H1 (cell line): Measurements from ENCODE around the gene ABHD8. TPM values are rescaled to one million over a fixed set of nuclear protein-coding genes. Genes with fewer than 3 reads are reported as not detected.
A peak's percentile ranks its signal among the peaks of the same experiment; 100 is the strongest.

Experiments
- CTCF ChIA-PET: fragments of 300-600 bp; sonication (Branson Sonifier 250); formaldehyde crosslinking; loops from one replicate; lab custom pipeline; 2021; ENCODE audit not compliant: partially characterized antibody; lab: Charles Lee
- POLR2A ChIA-PET: fragments of 300-600 bp; sonication (Branson Sonifier 250); formaldehyde crosslinking; loops from one replicate; lab custom pipeline; 2021; ENCODE audit warnings: inconsistent platforms; ENCODE audit not compliant: partially characterized antibody; lab: Charles Lee
- DNase-seq, 2 experiments: peaks; one replicate each; pipeline versions ENCODE4 v3.0.0 to v3.0.0-alpha.2; 2010 to 2022; ENCODE audit warnings: low spot score in 2 of 2, low read depth in 1 of 2, mixed read lengths in 1 of 2
- FAIRE-seq: peaks from 2 replicates; lab custom pipeline; 2011; peaks lifted over from hg19 to GRCh38; lab: Jason Lieb, UNC
- H2AFZ ChIP-seq: 2 replicates; pipeline ENCODE4 v1.8.1; 2012; ENCODE audit warnings: low read length, inconsistent platforms
- H2AK5ac ChIP-seq: 2 replicates; pipeline ENCODE4 v1.6.1; 2013; ENCODE audit warnings: low read depth, low read length
- H2BK120ac ChIP-seq: replicated peaks from 2 replicates; pipeline ENCODE3; 2013; ENCODE audit warnings: low read depth, low read length, inconsistent platforms
- H2BK12ac ChIP-seq: 2 replicates; pipeline ENCODE4 v1.6.1; 2013; ENCODE audit warnings: low read depth, low read length
- H2BK15ac ChIP-seq: 2 replicates; pipeline ENCODE4 v1.6.1; 2013; ENCODE audit warnings: low read length
- H2BK20ac ChIP-seq: 2 replicates; pipeline ENCODE4 v1.6.1; 2013; ENCODE audit warnings: low read length
- H2BK5ac ChIP-seq: 2 replicates; pipeline ENCODE4 v1.6.1; 2013; ENCODE audit warnings: low read depth, low read length
- H3K14ac ChIP-seq: 2 replicates; pipeline ENCODE4 v1.6.1; 2013; ENCODE audit warnings: inconsistent platforms; ENCODE audit not compliant: insufficient read length
- H3K18ac ChIP-seq: 2 replicates; pipeline ENCODE4 v1.6.1; 2013; ENCODE audit warnings: low read length; ENCODE audit errors: extremely low read depth
- H3K23ac ChIP-seq: 2 replicates; pipeline ENCODE4 v1.6.1; 2013; ENCODE audit warnings: inconsistent platforms; ENCODE audit not compliant: insufficient read length
- H3K23me2 ChIP-seq: 2 replicates; pipeline ENCODE4 v1.6.1; 2013; ENCODE audit warnings: low read depth, low read length
- H3K27ac ChIP-seq: 2 replicates; pipeline ENCODE4 v1.6.1; 2011; ENCODE audit warnings: low read depth, low read length, inconsistent platforms
- H3K27me3 ChIP-seq, 4 experiments: replicated peaks in 1 of 4; 1 replicate in 1 of 4; 2 replicates in 3 of 4; pipeline versions ENCODE4 v1.6.1 to v1.8.1; 2011 to 2013; ENCODE audit warnings: low read length in 3 of 4, mild to moderate bottlenecking in 3 of 4, inconsistent platforms in 2 of 4, mixed read lengths in 2 of 4, moderate library complexity in 1 of 4; ENCODE audit not compliant: control insufficient read depth in 3 of 4, insufficient read depth in 3 of 4; ENCODE audit errors: extremely low read depth in 1 of 4
- H3K36me3 ChIP-seq, 4 experiments: 2 replicates each; pipeline versions ENCODE4 v1.6.1 to v1.8.1; 2011 to 2013; ENCODE audit warnings: mild to moderate bottlenecking in 4 of 4, low read length in 3 of 4, moderate library complexity in 2 of 4, control low read depth in 1 of 4, inconsistent platforms in 1 of 4; ENCODE audit not compliant: insufficient read depth in 4 of 4, control insufficient read depth in 2 of 4
- H3K4ac ChIP-seq: replicated peaks from 2 replicates; pipeline ENCODE3; 2013; ENCODE audit warnings: low read length, low read depth, mixed read lengths, inconsistent platforms; ENCODE audit not compliant: insufficient read length
- H3K4me1 ChIP-seq, 4 experiments: replicated peaks in 1 of 4; 1 replicate in 1 of 4; 2 replicates in 3 of 4; pipeline versions ENCODE4 v1.6.1 to v1.8.1; 2011 to 2013; ENCODE audit warnings: low read length in 3 of 4, inconsistent platforms in 2 of 4, mixed read lengths in 1 of 4; ENCODE audit not compliant: insufficient read depth in 4 of 4, control insufficient read depth in 3 of 4
- H3K4me2 ChIP-seq, 2 experiments: 2 replicates each; pipeline versions ENCODE4 v1.6.1 to v1.8.1; 2011 to 2013; ENCODE audit warnings: low read depth in 2 of 2, low read length in 2 of 2, control low read depth in 1 of 2, inconsistent platforms in 1 of 2, mild to moderate bottlenecking in 1 of 2; ENCODE audit not compliant: insufficient read depth in 1 of 2
- H3K4me3 ChIP-seq, 4 experiments: fragments of 200-600, 300-600 bp in 1 of 4; sonication (generic), shearing (Covaris generic), sonication (Bioruptor Twin) in 1 of 4; 2 replicates each; pipeline versions ENCODE4 v1.5.1 to v1.8.1; 2011 to 2016; ENCODE audit warnings: low read length in 4 of 4, low read depth in 3 of 4, control low read depth in 2 of 4, inconsistent platforms in 2 of 4, mild to moderate bottlenecking in 2 of 4, mixed read lengths in 1 of 4, moderate library complexity in 1 of 4; ENCODE audit not compliant: insufficient read depth in 2 of 4; ENCODE audit errors: extremely low read depth in 1 of 4
- H3K56ac ChIP-seq: replicated peaks from 2 replicates; pipeline ENCODE3; 2013; ENCODE audit warnings: low read depth, mild to moderate bottlenecking, mixed read lengths, low read length, inconsistent platforms; ENCODE audit not compliant: insufficient read length
- H3K79me1 ChIP-seq: 2 replicates; pipeline ENCODE4 v1.6.1; 2013; ENCODE audit warnings: low read depth, low read length, control low read depth
- H3K79me2 ChIP-seq, 2 experiments: 2 replicates each; pipeline versions ENCODE4 v1.6.1 to v1.8.1; 2012 to 2013; ENCODE audit warnings: low read length in 2 of 2, mild to moderate bottlenecking in 2 of 2, inconsistent platforms in 1 of 2; ENCODE audit not compliant: insufficient read depth in 2 of 2, control insufficient read depth in 1 of 2
- H3K9ac ChIP-seq, 4 experiments: replicated peaks in 1 of 4; 1 replicate in 1 of 4; 2 replicates in 3 of 4; pipeline versions ENCODE4 v1.6.1 to v1.8.1; 2011 to 2013; ENCODE audit warnings: low read depth in 3 of 4, low read length in 3 of 4, control low read depth in 2 of 4, mild to moderate bottlenecking in 2 of 4, moderate library complexity in 2 of 4, inconsistent platforms in 1 of 4; ENCODE audit errors: extremely low read depth in 1 of 4
- H3K9me3 ChIP-seq, 2 experiments: 2 replicates each; pipeline versions ENCODE4 v1.6.1 to v1.8.1; 2012 to 2013; ENCODE audit warnings: mild to moderate bottlenecking in 2 of 2, moderate library complexity in 2 of 2, control low read depth in 1 of 2, inconsistent platforms in 1 of 2, low read depth in 1 of 2, low read length in 1 of 2, mixed read lengths in 1 of 2; ENCODE audit not compliant: insufficient read depth in 2 of 2
- H4K20me1 ChIP-seq, 2 experiments: replicated peaks in 1 of 2; 2 replicates each; pipeline versions ENCODE3 to v1.8.1; 2011 to 2013; ENCODE audit warnings: inconsistent platforms in 2 of 2, low read length in 2 of 2, mild to moderate bottlenecking in 1 of 2; ENCODE audit not compliant: insufficient read depth in 2 of 2, control insufficient read depth in 1 of 2
- H4K5ac ChIP-seq: 2 replicates; pipeline ENCODE4 v1.6.1; 2013; ENCODE audit warnings: low read length, low read depth, mixed read lengths, inconsistent platforms; ENCODE audit not compliant: insufficient read length
- H4K8ac ChIP-seq: 2 replicates; pipeline ENCODE4 v1.8.0; 2013; ENCODE audit warnings: mild to moderate bottlenecking, moderate library complexity, low read length, inconsistent platforms; ENCODE audit not compliant: insufficient read depth; ENCODE audit errors: extremely low read depth
- H4K91ac ChIP-seq: replicated peaks from 2 replicates; pipeline ENCODE3; 2013; ENCODE audit warnings: low read length, mixed read lengths, inconsistent platforms; ENCODE audit not compliant: insufficient read length
- ATF2 ChIP-seq: IDR thresholded peaks from 2 replicates; pipeline ENCODE4 v1.6.1; 2012; ENCODE audit warnings: low read length, inconsistent platforms
- BACH1 ChIP-seq: IDR thresholded peaks from 2 replicates; pipeline ENCODE4 v1.6.1; 2012; ENCODE audit warnings: low read length, improper control_type of control experiment
- MAFK ChIP-seq: IDR thresholded peaks from 2 replicates; pipeline ENCODE4 v1.6.1; 2012; ENCODE audit warnings: low read depth, mild to moderate bottlenecking, improper control_type of control experiment, low read length
- MAX ChIP-seq: IDR thresholded peaks from 2 replicates; pipeline ENCODE4 v1.6.1; 2012; ENCODE audit warnings: inconsistent platforms
- PHF8 ChIP-seq: fragments of 200-600 bp; sonication (generic); conservative IDR thresholded peaks from 2 replicates; pipeline ENCODE4 v1.7.1; 2012; ENCODE audit warnings: low read depth, mild to moderate bottlenecking, inconsistent platforms, low read length, moderate library complexity
- POLR2AphosphoS5 ChIP-seq: IDR thresholded peaks from 2 replicates; pipeline ENCODE4 v1.6.1; 2011; ENCODE audit warnings: low read depth, low read length
- POU5F1 ChIP-seq: IDR thresholded peaks from 2 replicates; pipeline ENCODE4 v1.6.1; 2011; ENCODE audit warnings: low read depth, mild to moderate bottlenecking, low read length, moderate library complexity
- SIRT6 ChIP-seq: IDR thresholded peaks from one replicate; pipeline ENCODE4 v1.7.1; 2012; ENCODE audit warnings: low read length, inconsistent platforms
- SP2 ChIP-seq: IDR thresholded peaks from 2 replicates; pipeline ENCODE4 v1.6.1; 2012; ENCODE audit warnings: mild to moderate bottlenecking, low read length, inconsistent platforms
- TBP ChIP-seq: IDR thresholded peaks from 2 replicates; pipeline ENCODE4 v1.6.1; 2011; ENCODE audit warnings: low read depth, low read length, improper control_type of control experiment
- YY1 ChIP-seq: IDR thresholded peaks from 2 replicates; pipeline ENCODE4 v1.6.1; 2011; ENCODE audit warnings: low read depth, mild to moderate bottlenecking, low read length
- WGBS, 2 experiments: shearing (Covaris generic) in 1 of 2; methylation state at CpG; one replicate each; pipeline versions ENCODE4 v1.1.6 to v1.1.7; 2013 to 2015; ENCODE audit warnings: low lambda C conversion rate in 2 of 2, mixed read lengths in 2 of 2, inconsistent platforms in 1 of 2, low coverage in 1 of 2, missing lambda C conversion rate in 1 of 2; ENCODE audit not compliant: insufficient replicate concordance in 2 of 2, insufficient coverage in 1 of 2, insufficient read length in 1 of 2; ENCODE audit errors: extremely low coverage in 1 of 2, missing lambda C conversion rate in 1 of 2; 5-methylcytosine and 5-hydroxymethylcytosine counted together
- polyA plus RNA-seq, 7 experiments: library from polyadenylated mRNA; depleted of rRNA in 3 of 7; stranded (reverse) in 5 of 7; unstranded in 2 of 7; fragments of >200 nt in 5 of 7; fragments of 200-250 nt in 2 of 7; gene quantifications; 1 replicate in 5 of 7; 2 replicates in 1 of 7; 4 replicates in 1 of 7; pipeline versions ENCODE4 v1.2.1 to v1.2.3, GENCODE V29; 2011 to 2013; ENCODE audit warnings: missing spikeins in 2 of 7, mixed read lengths in 2 of 7
- total RNA-seq: library from RNA; stranded (reverse); fragmentation: NEBNext Ultra II Directional; extraction: Animal tissue kit (Norgen Biotek cat#: 25700); gene quantifications from 2 replicates; pipeline ENCODE4 v1.2.1, GENCODE V29; 2021

ABHD8 gene
- total and polyA plus RNA-seq, 2 of the 8 experiments (the other 6 are each of a cell fraction or from before 2014, with no cell fraction given) = 11.3 to 18.7 TPM

GRCh38 chr19:17285415-17286135 is 17.6 kb downstream of the ABHD8 start:
- ChIA-PET POLR2A (interaction anchor here (0.7 to 1.8 kb wide), 3 partner anchors 19 to 86 kb away, joined by 3 read pairs; partner anchors contain the start of gene BABAM1), CTCF (interaction anchor here (1.0 to 5.6 kb wide), 4 partner anchors 21 to 105 kb away, joined by 3 to 28 read pairs (median 4); partner anchors contain the start of genes USE1 and USHBP1)
- H2AFZ ChIP-seq = no peak overlapping the region
- H3K4me1 ChIP-seq = peaks cover 0 to 3% (median under 1%) of the 10 kb centered on the region in 4 experiments; a peak in 3 of 7 replicates
- peaks cover 0 to 1% of the 10 kb centered on the region in 2 experiments for H4K20me1 ChIP-seq
- no peak overlapping the region for H2AK5ac ChIP-seq
- no peak overlapping the region for H3K14ac ChIP-seq
- no peak overlapping the region for H3K18ac ChIP-seq
- no peak overlapping the region for H3K27ac ChIP-seq
- 0 out of 2 replicates have a peak overlapping the region, but pooled peaks have one; percentile 17 for H2BK12ac ChIP-seq
- H2BK20ac ChIP-seq = no peak overlapping the region
- peaks cover 0 to 6% of the 10 kb centered on the region in 2 experiments; a peak in 1 of 4 replicates for H3K9me3 ChIP-seq
- 93% methylated on average over 18 of the region's 18 CpGs; no CpG with 5 or more reads in 1 of the 2 experiments for WGBS, 2 experiments
- H3K4ac ChIP-seq = no peak overlapping the region
- no peak for FAIRE-seq
- H2BK5ac ChIP-seq = no peak overlapping the region
- no peak overlapping the region for H4K5ac ChIP-seq
- H3K23ac ChIP-seq = no peak overlapping the region
- H2BK120ac ChIP-seq = no peak overlapping the region
- no peak overlapping the region for H4K91ac ChIP-seq
- no peak overlapping the region for H3K56ac ChIP-seq
- no peaks in the 10 kb centered on the region; the same call in 1 of the 2 replicates for H3K79me1 ChIP-seq
- H3K4me3 ChIP-seq = no peak overlapping the region
- no peak overlapping the region for H4K8ac ChIP-seq
- no peak overlapping the region for H3K9ac ChIP-seq
- peaks cover 0 to 3% (median 0%) of the 10 kb centered on the region in 4 experiments; a peak in 3 of 7 replicates for H3K27me3 ChIP-seq
- no peak for DNase-seq
- no peaks in the 10 kb centered on the region for H3K36me3 ChIP-seq
- no peaks in the 10 kb centered on the region; the same call in 1 of the 2 replicates for H3K23me2 ChIP-seq
- TF ChIP-seq SP2 = no peak
- TF ChIP-seq MAX = no peak
- no peak for TF ChIP-seq YY1
- no peak for TF ChIP-seq POU5F1
- no peak for TF ChIP-seq PHF8
- no peak for TF ChIP-seq BACH1
- no peak for TF ChIP-seq SIRT6
- TF ChIP-seq MAFK = no peak
- TF ChIP-seq POLR2AphosphoS5 = no peak
- no peak for TF ChIP-seq TBP
- no peak for TF ChIP-seq ATF2
- H3K79me2 ChIP-seq = no peaks in the 10 kb centered on the region
- no peak overlapping the region for H3K4me2 ChIP-seq
- no peak overlapping the region for H2BK15ac ChIP-seq
